ENCODE results near the gene MTX2.
"Not testable (repeated sequence)": the region's sequence is repeated elsewhere in the genome, so short reads cannot be mapped to it uniquely, and the experiment has no call there.

The MTX2 gene

GRCh38 chr2:176291809-176292283 lies 22.6 kb downstream of the MTX2 start:
- no peak for DNase-seq

DNA sequence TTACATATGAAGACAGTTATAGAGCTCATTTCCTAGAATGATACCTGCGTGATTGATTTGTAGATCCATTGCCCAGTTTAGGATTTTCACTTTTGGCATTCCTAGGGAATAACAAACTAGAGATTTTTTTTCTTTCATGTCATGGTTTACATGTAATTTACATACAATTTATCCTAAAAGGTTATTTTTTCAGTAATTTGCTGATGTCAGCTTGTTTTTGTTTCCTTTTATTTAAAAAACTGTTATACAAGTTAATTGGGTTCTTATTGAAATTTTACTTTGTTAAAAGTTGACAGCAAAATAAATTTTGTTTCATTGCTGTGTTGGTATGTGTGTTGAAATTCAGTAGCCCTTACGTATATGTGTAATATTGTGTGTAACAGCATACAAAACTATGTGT lies 23.4 kb downstream of the MTX2 start:
- DNase-seq: no peak

DNA sequence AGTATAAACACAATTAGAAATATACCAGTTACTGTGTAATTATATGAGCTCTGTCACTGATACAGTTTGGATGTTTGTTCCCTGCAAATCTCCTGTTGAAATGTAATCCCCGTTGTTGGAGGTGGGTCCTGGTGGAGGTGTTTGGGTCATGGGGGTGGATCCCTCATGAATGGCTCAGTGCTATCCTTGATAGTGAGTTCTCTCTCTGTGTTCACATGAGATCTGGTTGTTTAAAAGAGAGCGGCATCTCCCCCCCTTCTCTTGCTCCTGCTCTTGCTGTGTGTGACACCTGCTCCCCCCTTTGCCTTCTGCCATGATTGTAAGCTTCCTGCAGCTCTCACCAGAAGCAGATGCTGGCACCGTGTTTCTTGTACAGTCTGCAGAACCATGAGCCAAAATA lies 24.1 kb downstream of the MTX2 start:
- no peak for DNase-seq

DNA sequence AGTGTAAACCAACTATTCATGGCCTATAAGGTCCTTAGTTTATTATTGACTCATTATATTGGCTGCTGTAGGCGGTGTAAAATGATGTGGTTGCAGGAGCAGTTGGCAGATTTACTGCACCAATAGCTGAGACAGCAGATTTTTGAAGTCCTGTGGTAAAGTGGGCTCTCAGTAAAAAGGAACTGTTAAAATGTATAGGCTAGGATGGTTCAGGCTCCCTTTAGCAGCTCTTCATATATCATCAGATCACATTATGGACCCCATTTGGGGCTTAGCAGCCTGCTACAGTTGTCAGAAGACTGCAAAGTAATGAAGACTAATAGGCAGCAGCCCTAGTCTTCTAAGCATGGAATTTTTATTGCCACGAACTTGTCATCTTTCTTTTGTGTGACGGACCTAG lies 27.8 kb downstream of the MTX2 start:
- DNase-seq: peak; percentile 59

GRCh38 chr2:176297737-176298136 lies 28.5 kb downstream of the MTX2 start:
- no peak for DNase-seq

GRCh38 chr2:176306020-176306419 lies 36.8 kb downstream of the MTX2 start:
- DNase-seq: not testable (repeated sequence)

DNA sequence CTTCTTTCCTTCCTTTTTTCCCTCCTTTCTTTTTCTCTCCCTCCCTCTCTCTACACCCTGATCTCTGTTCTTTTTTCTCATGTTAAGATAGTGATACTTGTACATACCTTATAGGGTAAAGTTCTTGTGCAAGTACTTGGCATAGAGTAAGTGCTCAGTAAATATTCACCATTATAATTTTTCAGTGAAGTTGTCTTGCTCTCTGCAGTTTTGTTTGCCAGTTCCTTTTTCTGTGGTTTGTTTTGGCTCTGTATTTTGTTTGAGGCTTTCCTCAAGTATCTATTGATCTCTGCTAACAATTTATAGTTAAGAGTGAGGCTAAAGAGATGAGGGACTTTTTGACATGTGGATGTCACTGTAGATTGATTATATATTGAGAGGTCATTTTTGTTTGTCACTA lies 48.0 kb downstream of the MTX2 start:
- DNase-seq: no peak

DNA sequence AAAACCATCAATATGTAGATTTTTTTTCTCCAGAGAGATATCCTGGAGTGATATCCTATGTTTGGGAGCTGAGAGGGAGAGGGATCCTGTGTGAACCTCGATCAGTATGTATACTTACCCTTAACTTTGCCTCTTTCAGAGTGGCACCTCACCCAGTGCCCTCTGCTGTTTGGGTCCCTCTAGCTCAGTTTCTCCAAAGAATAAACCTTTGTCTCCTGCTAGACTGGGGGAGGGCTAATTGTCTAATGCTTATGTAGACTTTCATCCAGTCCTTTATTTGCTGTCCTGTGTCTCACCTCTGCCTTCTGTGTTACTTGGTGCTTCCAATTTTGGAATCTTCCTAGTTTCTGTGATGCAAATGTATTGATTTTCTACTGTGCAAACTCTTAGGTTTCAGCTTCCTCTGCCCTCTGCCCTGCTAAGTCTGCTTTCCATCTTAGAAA lies 48.4 kb downstream of the MTX2 start:
- no peak for DNase-seq

GRCh38 chr2:176321916-176322315 lies 52.7 kb downstream of the MTX2 start:
- DNase-seq: no peak

- DNase-seq: no peak
These were observed 55.6 kb downstream of the MTX2 start for GRCh38 chr2:176324862-176325261.

DNA sequence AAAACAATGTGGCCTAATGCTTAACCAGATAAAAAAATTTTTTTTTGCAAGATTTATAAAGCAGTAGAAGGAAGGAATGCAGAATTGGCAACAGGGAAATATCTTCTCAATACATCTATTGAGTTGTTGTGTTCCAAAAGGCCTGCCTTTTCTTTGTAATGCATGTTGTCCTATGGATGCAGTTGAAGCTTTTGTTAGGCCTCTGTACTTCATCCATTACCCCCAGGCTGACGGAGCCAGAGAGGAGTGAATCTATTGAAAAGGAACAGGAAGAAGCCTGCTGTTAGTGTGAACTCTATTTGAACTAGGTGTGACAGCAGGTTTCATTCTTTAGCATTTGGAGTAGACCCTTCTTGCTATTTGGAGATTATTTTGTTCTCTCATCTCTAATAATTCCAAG lies 56.5 kb downstream of the MTX2 start:
- DNase-seq: no peak

- no peak for DNase-seq
These were observed 58.9 kb downstream of the MTX2 start for GRCh38 chr2:176328149-176328548.

DNA sequence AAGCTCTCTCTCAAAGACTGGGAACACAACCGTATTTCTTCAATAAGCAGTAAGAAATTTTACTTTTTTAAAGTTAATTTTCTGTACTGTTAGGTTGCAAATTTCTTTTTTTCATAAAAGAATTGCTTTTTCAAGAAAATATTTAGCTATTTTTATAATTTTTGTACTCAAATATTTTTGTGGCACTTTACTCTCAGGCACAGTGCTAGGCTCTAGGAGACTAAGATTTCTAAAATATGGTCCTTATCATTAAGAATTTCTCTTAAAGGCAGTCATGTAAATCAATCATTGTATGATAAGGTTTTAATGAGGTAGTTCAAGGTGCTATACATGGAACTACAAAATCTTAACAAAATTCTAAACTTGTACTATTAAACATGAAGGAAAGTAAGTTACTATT lies 61.4 kb downstream of the MTX2 start:
- DNase-seq: no peak

DNA sequence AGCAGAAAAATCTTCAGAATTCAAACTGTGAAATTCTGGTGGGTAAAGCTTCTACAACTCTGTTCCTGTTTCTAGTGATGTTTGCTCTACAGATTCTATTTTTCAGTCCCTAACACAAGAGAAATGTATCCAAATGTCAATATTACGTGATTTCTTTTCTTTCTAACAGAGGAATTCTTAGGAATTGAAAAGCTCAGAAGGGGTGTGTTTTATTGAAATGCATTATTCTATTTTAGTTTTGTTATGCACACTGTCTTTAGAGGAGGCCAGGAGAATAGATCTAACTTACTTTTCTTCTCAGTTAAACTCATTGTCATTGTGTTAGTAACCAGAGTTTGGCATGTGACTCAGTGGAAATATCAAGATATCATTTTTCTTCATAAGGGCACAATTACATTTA lies 62.4 kb downstream of the MTX2 start:
- DNase-seq: no peak

DNA sequence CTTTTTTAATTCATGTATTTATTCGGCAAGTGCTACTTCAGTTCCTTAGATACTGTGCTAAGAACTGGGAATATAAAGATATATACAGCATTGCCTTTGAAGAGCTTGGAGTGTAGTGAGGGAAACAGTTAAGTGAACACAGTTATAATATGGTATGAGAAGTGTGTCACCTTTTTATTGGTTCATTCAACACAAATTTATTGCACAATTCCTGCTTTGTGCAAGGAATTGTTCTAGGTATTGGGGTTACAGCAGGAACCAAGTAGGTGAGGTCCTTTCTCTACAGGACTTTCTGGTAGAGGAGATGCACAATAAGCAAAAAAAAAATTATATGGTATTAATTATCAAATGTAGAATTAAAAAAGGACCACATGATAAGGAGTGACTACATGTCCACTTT lies 65.5 kb downstream of the MTX2 start:
- no peak for DNase-seq

DNA sequence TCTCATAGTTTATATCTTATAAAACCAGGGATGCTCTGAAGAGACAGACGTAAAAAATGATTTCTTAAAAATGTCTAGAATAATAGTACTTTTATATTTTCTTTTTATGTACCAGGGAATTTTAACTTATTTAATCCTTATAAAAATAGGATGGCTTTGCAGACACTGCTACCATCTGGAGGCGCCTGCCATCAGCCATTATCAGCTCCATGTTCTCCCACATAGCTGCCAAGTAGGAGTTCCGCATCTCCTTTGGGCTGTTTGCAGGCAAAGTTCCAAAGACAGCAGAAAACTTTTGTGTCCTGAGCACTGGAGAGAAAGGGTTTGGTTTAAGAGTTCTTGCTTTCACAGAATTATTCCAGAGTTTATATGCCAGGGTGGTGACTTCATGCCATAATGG lies 69.2 kb downstream of the MTX2 start:
- DNase-seq: no peak

GRCh38 chr2:176339208-176339607 lies 70.0 kb downstream of the MTX2 start:
- no peak for DNase-seq

DNA sequence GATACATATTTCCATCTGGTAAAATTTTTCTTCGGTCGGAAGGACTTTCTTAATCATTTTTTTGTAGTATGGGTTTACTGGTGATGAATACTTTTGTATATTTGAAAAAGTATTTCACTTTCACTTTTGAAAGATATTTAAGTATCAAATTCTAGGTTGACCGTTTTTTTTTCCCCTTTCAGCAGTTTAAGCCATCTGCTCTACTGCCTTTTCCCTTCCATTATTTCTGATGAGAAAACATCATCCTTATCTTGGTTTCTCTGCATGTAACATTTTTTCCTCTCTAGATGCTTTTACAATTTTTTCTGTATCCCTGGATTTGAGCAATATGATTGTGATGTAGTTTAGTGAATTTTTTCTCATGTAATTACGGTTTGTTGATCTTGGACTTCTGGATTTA lies 87.0 kb downstream of the MTX2 start:
- no peak for DNase-seq

DNA sequence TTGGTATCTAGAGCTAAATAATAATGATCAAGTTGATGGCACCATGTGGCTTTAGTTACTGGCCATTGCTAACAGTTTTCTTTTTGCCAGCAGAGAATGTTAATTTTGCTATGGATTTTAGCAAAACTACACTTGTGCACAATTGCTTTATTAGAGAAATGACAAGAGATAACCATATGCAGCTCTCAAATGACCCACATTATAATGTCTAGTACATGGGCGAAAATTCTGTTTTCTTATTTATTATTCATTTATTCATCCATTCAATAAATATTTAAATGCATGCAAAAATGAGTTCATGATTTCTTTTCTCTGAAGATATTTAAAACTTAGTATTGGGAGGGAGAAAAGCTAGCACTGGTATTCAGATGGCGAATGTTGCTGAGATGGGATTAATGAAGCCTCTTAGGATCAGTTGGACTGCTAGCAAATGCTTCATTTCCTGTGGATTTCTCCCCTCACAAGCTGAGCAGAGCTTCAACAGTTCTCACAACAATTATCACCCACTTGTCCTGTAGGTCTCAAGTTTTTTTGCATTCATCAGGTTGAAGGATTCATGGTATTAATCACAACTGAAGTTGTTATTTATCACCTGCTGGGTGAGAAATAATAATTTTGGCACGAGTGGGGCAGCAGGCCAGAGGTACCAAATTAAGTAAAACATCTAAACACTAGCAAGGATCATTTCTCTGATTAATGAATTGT lies 95.2 kb downstream of the MTX2 start:
- DNase-seq: no peak

- DNase-seq: no peak
These were observed 99.1 kb downstream of the MTX2 start for GRCh38 chr2:176368349-176368748.

GRCh38 chr2:176370467-176371171 lies 101.4 kb downstream of the MTX2 start:
- no peak for DNase-seq

GRCh38 chr2:176373155-176373554 lies 103.9 kb downstream of the MTX2 start:
- DNase-seq: not testable (repeated sequence)

GRCh38 chr2:176378323-176378722 lies 109.1 kb downstream of the MTX2 start:
- no peak for DNase-seq

DNA sequence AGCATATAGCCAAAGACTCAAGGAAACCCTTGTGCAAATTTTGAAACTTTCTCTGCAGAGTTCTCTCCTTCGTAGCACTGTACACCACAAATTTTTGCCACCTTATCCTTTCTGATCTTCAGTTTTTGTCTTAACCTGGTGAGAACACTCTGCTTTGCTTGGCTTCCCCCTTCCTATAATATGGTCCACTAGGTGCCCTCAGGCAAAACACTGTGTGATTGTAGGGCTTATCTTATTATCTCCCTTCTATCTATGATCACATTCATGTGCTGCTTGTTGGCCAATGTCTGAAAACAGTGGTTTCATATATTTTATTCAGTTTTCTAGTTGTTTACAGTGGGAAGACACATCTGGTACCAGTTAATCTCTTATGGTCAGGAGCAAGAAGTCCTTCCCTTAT lies 111.1 kb downstream of the MTX2 start:
- DNase-seq: no peak

DNA sequence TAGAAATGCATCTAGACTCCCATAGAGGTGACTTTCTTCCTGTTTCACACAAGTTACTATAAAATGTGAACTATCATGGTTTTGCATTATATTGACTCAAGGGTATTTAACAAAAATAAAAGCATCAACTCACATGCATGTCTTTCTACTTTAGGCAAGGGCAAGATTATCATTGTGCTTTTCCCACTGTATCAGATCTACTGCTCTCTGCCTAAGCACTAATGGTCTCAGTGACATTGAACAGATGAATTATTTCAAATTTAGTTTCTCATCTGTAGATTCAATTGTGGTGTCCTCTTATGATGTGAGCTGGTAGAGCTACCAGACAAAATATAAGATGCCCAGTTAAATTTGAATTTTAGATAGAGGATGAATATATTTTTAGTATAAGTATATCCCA lies 113.9 kb downstream of the MTX2 start:
- DNase-seq: no peak
